Colon (tissue), 2 donors: Measurements from ENCODE around the gene GPBP1.
"Not testable (repeated sequence)": the region's sequence is repeated elsewhere in the genome, so short reads cannot be mapped to it uniquely, and the experiment has no call there.

Experiments used
- FAIRE-seq: peaks from 2 replicates; lab custom pipeline; 2012; peaks lifted over from hg19 to GRCh38; lab: Jason Lieb, UNC
- donor health status: control.
- donor health status: control.

GPBP1 gene

GRCh38 chr5:57291894-57292293 is 118.0 kb downstream of the GPBP1 start:
- no peak for FAIRE-seq

- no peak for FAIRE-seq
These were observed 118.5 kb downstream of the GPBP1 start for GRCh38 chr5:57292336-57292735.

- FAIRE-seq = peak; percentile 74
These were observed 124.6 kb downstream of the GPBP1 start for GRCh38 chr5:57298295-57298984.

- no peak for FAIRE-seq
These were observed 125.2 kb downstream of the GPBP1 start for GRCh38 chr5:57298985-57299491.

GRCh38 chr5:57299986-57300385 is 126.1 kb downstream of the GPBP1 start:
- no peak for FAIRE-seq

GRCh38 chr5:57302164-57302563 is 128.3 kb downstream of the GPBP1 start:
- FAIRE-seq = no peak

- no peak for FAIRE-seq
These were observed 128.8 kb downstream of the GPBP1 start for GRCh38 chr5:57302643-57303042.

- FAIRE-seq = no peak
These were observed 130.1 kb downstream of the GPBP1 start for GRCh38 chr5:57303985-57304384.

GRCh38 chr5:57304931-57305330 is 131.1 kb downstream of the GPBP1 start:
- no peak for FAIRE-seq

GRCh38 chr5:57306359-57306758 is 132.5 kb downstream of the GPBP1 start:
- FAIRE-seq = no peak

GRCh38 chr5:57307516-57307915 is 133.7 kb downstream of the GPBP1 start:
- no peak for FAIRE-seq

GRCh38 chr5:57309022-57309421 is 135.2 kb downstream of the GPBP1 start:
- FAIRE-seq = not testable (repeated sequence)

GRCh38 chr5:57311251-57311650 is 137.4 kb downstream of the GPBP1 start:
- no peak for FAIRE-seq

GRCh38 chr5:57311921-57312735 is 138.3 kb downstream of the GPBP1 start:
- FAIRE-seq = no peak

GRCh38 chr5:57313716-57314115 is 139.9 kb downstream of the GPBP1 start:
- FAIRE-seq = no peak
